GM18499 (cell line): Measurements from ENCODE around the gene FHL1.
"Not testable (repeated sequence)": the region's sequence is repeated elsewhere in the genome, so short reads cannot be mapped to it uniquely, and the experiment has no call there.

Source experiments
- ATAC-seq: cut with Tn5 transposase; IDR thresholded peaks from one replicate; pipeline ENCODE4 v1.9.1; 2021; ENCODE audit warnings: moderate number of reproducible peaks; ENCODE audit not compliant: insufficient read depth, unreplicated experiment

Gene FHL1

GRCh38 chrX:136143711-136144110 lies 3.6 kb upstream of the FHL1 start:
- no peak for ATAC-seq

- no peak for ATAC-seq
These were observed 569 bp upstream of the FHL1 start for GRCh38 chrX:136146614-136147314.

- no peak for ATAC-seq
These were observed 643 bp downstream of the FHL1 start for GRCh38 chrX:136147976-136148375.

- ATAC-seq = no peak
These were observed 1.1 kb downstream of the FHL1 start for GRCh38 chrX:136148391-136148790.

GRCh38 chrX:136154998-136155397 lies 7.7 kb downstream of the FHL1 start:
- ATAC-seq = no peak

- no peak for ATAC-seq
These were observed 9.3 kb downstream of the FHL1 start for GRCh38 chrX:136156560-136157117.

- no peak for ATAC-seq
These were observed 9.9 kb downstream of the FHL1 start for GRCh38 chrX:136157187-136157586.

- ATAC-seq = no peak
These were observed 11.4 kb downstream of the FHL1 start for GRCh38 chrX:136158685-136159084.

GRCh38 chrX:136159611-136160025 lies 12.3 kb downstream of the FHL1 start:
- no peak for ATAC-seq

GRCh38 chrX:136162827-136163570 lies 15.7 kb downstream of the FHL1 start:
- no peak for ATAC-seq

GRCh38 chrX:136163689-136164088 lies 16.4 kb downstream of the FHL1 start:
- ATAC-seq = no peak

GRCh38 chrX:136165406-136165805 lies 18.1 kb downstream of the FHL1 start:
- ATAC-seq = no peak

- no peak for ATAC-seq
These were observed 19.0 kb downstream of the FHL1 start for GRCh38 chrX:136166221-136166855.

GRCh38 chrX:136167989-136168388 lies 20.7 kb downstream of the FHL1 start:
- ATAC-seq = not testable (repeated sequence)

GRCh38 chrX:136168929-136169735 lies 21.8 kb downstream of the FHL1 start:
- ATAC-seq = no peak

GRCh38 chrX:136170139-136170800 lies 22.9 kb downstream of the FHL1 start:
- ATAC-seq = no peak

- no peak for ATAC-seq
These were observed 24.1 kb downstream of the FHL1 start for GRCh38 chrX:136171420-136171819.

GRCh38 chrX:136176399-136176825 lies 29.1 kb downstream of the FHL1 start:
- no peak for ATAC-seq

GRCh38 chrX:136179133-136179532 lies 31.8 kb downstream of the FHL1 start:
- no peak for ATAC-seq

GRCh38 chrX:136182414-136182813 lies 35.1 kb downstream of the FHL1 start:
- ATAC-seq = no peak
